Nephron progenitor cell (in vitro differentiated cells): ENCODE results near the gene TLK1.

Experiments used
- DNase-seq: peaks from one replicate; pipeline ENCODE4 v3.0.0; 2021
- H3K27ac Mint-ChIP-seq: 2 replicates; pipeline ENCODE4 v1.8.0; 2021; ENCODE audit warnings: mild to moderate bottlenecking, moderate library complexity, mixed read lengths
- H3K27me3 Mint-ChIP-seq: 2 replicates; pipeline ENCODE4 v1.8.0; 2021; ENCODE audit warnings: mild to moderate bottlenecking, low read depth, mixed read lengths; ENCODE audit not compliant: poor library complexity
- H3K36me3 Mint-ChIP-seq: 2 replicates; pipeline ENCODE4 v1.8.0; 2021; ENCODE audit warnings: low read depth, mixed read lengths
- H3K4me1 Mint-ChIP-seq: 2 replicates; pipeline ENCODE4 v1.8.0; 2021; ENCODE audit warnings: mixed read lengths
- H3K4me3 Mint-ChIP-seq: 2 replicates; pipeline ENCODE4 v1.8.0; 2021; ENCODE audit warnings: mild to moderate bottlenecking, moderate library complexity, mixed read lengths
- H3K9me3 Mint-ChIP-seq: 2 replicates; pipeline ENCODE4 v1.8.0; 2021; ENCODE audit warnings: mild to moderate bottlenecking, moderate library complexity, mixed read lengths
- TF ChIP-seq, protein P1 (sequence below): fragments of 200-600 bp; sonication (generic); IDR thresholded peaks from 2 replicates; pipeline ENCODE4 v1.5.0; 2021; ENCODE audit warnings: antibody characterized with exemption

TLK1 gene

GRCh38 chr2:171201767-171202166 lies 41.1 kb upstream of the TLK1 start:
- Mint-ChIP-seq H3K9me3 (peaks cover 5% of the 10 kb centered on the region), H3K36me3 (no peaks in the 10 kb centered on the region), H3K27ac (no peak overlapping the region), H3K4me1 (no peaks in the 10 kb centered on the region), H3K27me3 (peaks cover 2% of the 10 kb centered on the region), H3K4me3 (no peak overlapping the region)
- TF ChIP-seq, protein P1, sequence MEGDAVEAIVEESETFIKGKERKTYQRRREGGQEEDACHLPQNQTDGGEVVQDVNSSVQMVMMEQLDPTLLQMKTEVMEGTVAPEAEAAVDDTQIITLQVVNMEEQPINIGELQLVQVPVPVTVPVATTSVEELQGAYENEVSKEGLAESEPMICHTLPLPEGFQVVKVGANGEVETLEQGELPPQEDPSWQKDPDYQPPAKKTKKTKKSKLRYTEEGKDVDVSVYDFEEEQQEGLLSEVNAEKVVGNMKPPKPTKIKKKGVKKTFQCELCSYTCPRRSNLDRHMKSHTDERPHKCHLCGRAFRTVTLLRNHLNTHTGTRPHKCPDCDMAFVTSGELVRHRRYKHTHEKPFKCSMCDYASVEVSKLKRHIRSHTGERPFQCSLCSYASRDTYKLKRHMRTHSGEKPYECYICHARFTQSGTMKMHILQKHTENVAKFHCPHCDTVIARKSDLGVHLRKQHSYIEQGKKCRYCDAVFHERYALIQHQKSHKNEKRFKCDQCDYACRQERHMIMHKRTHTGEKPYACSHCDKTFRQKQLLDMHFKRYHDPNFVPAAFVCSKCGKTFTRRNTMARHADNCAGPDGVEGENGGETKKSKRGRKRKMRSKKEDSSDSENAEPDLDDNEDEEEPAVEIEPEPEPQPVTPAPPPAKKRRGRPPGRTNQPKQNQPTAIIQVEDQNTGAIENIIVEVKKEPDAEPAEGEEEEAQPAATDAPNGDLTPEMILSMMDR = no peak
- DNase-seq = no peak

DNA sequence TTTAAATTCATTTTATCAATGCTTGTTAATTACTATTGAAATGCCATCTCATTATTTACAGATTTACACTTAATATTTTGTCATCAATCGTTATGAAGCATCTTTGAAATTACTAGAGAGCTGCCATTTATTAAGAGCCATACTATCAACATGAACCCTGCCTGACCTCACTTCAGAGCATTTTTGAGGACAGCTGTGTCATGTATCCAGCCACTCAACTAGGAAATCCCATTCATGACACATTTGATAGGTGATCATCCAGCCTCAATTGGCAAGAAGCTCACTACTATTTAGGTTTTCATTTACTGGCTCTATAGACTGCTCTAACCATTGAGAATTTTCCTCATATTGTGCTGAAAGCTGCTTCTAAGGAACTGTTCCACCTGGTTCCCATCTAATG lies 40.6 kb upstream of the TLK1 start:
- H3K36me3 Mint-ChIP-seq = no peaks in the 10 kb centered on the region

DNA sequence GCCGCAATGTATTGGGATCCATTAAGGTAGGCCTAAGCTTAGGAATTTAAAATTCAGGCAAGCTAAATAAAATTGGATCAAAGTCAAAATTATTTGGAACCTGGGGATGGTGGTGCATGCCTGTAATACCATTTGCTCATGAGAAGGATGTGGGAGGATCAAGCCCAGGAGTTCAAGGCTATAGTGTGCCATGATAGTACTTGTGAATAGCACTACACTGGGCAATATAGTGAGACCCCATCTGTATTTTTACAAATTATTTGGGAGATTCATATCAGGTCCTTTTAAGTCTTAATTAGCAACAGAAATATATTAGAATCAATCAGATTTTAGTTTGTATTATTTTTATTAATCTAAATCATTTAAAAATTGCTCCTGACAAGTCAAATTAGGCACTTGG lies 39.8 kb upstream of the TLK1 start:
- Mint-ChIP-seq H3K27ac (no peak overlapping the region), H3K27me3 (peaks cover 2% of the 10 kb centered on the region), H3K9me3 (no peaks in the 10 kb centered on the region), H3K4me1 (no peaks in the 10 kb centered on the region), H3K4me3 (no peak overlapping the region), H3K36me3 (no peaks in the 10 kb centered on the region)
- no peak for DNase-seq
- TF ChIP-seq, protein P1 = no peak

More for the DNA sequence above, 40.6 kb upstream of the TLK1 start:
- H3K27me3 Mint-ChIP-seq = peaks cover 2% of the 10 kb centered on the region
- H3K4me1 Mint-ChIP-seq = no peaks in the 10 kb centered on the region
- no peak overlapping the region for H3K27ac Mint-ChIP-seq
- H3K9me3 Mint-ChIP-seq = peaks cover 3% of the 10 kb centered on the region
- DNase-seq = no peak
- TF ChIP-seq, protein P1 = no peak
- no peak overlapping the region for H3K4me3 Mint-ChIP-seq

- no peaks in the 10 kb centered on the region for H3K9me3 Mint-ChIP-seq
- H3K4me1 Mint-ChIP-seq = no peaks in the 10 kb centered on the region
- TF ChIP-seq, protein P1 = no peak
- no peak for DNase-seq
- H3K27ac Mint-ChIP-seq = no peak overlapping the region
- H3K27me3 Mint-ChIP-seq = peaks cover 7% of the 10 kb centered on the region
- H3K36me3 Mint-ChIP-seq = no peaks in the 10 kb centered on the region
- no peak overlapping the region for H3K4me3 Mint-ChIP-seq
These were observed 30.3 kb upstream of the TLK1 start for GRCh38 chr2:171191021-171191420.

DNA sequence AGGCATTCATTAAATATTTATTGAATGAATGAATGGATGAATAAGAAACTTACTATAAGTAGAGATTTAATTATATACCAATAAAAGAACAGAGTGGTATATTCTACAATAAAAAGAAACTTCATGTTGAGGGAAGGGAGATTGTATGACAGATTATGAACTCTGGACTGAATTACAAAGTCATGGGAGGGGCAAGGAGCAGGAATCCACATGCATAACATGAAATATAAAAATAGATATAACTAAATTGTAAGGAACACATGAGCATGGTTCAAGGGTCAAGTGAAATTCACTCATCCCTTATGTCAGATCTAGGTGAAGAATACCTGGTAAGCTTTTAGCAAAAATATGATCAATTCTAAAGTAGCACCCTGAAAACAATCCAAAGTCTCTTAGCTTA lies 27.1 kb upstream of the TLK1 start:
- H3K27me3 Mint-ChIP-seq = peaks cover 7% of the 10 kb centered on the region
- TF ChIP-seq, protein P1 = no peak
- DNase-seq = no peak
- no peak overlapping the region for H3K27ac Mint-ChIP-seq
- no peaks in the 10 kb centered on the region for H3K36me3 Mint-ChIP-seq
- H3K4me1 Mint-ChIP-seq = no peaks in the 10 kb centered on the region
- no peaks in the 10 kb centered on the region for H3K9me3 Mint-ChIP-seq
- H3K4me3 Mint-ChIP-seq = no peak overlapping the region

- TF ChIP-seq, protein P1 = no peak
- Mint-ChIP-seq H3K4me3 (no peak overlapping the region), H3K27me3 (peaks cover 7% of the 10 kb centered on the region), H3K9me3 (no peaks in the 10 kb centered on the region), H3K4me1 (no peaks in the 10 kb centered on the region), H3K36me3 (no peaks in the 10 kb centered on the region), H3K27ac (no peak overlapping the region)
- DNase-seq = no peak
These were observed 26.5 kb upstream of the TLK1 start for GRCh38 chr2:171187177-171187576.
